Measurements from ENCODE around the gene OR7D2. TPM values are rescaled to one million over a fixed set of nuclear protein-coding genes. Genes with fewer than 3 reads are reported as not detected.

OR7D2 gene
- polyA plus RNA-seq, 1 donor from 2014 or later, result 0.09 TPM

DNA sequence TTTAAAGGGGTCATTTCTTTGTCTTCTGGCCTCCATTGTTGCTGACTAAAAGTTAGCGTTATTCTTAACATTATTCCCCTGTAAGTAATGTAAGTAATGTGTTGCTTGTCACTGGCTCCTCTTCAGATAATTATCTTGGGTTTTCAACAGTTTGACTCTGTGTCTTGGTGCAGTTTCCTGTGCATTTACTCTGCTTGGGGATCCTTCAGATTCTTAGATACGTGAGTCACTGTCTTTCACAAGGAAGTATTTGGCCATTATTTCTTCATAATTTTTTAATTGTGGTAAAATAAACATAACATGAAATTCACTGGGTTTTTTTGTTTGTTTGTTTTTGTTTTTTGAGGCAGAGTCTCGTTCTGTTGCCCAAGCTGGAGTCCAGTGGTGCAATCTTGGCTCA lies 13.5 kb upstream of the OR7D2 start:
- no peak for TF ChIP-seq POLR2AphosphoS5 (IDR thresholded peaks at IDR 0.05)
- H3K9me2 ChIP-seq (ENCODE audit: insufficient read depth, low read length), result no peaks in the 10 kb centered on the region
- no peaks in the 10 kb centered on the region for H3F3A ChIP-seq (ENCODE audit: insufficient read depth, low read length, poor library complexity, severe bottlenecking)
- H3K4me2 ChIP-seq (ENCODE audit: low read length), result no peak overlapping the region
- H3K79me2 ChIP-seq (replicated peaks; ENCODE audit: insufficient read depth, low read length), result no peaks in the 10 kb centered on the region
- no peaks in the 10 kb centered on the region for H3K27me3 ChIP-seq (ENCODE audit: insufficient read depth, low read depth, low read length)
- H3K9ac ChIP-seq (ENCODE audit: low read length), result no peak overlapping the region
- peaks cover 21% of the 10 kb centered on the region for H3K9me3 ChIP-seq (ENCODE audit: low read length)
- peaks cover 25% of the 10 kb centered on the region for H3K36me3 ChIP-seq (ENCODE audit: insufficient read depth, low read length)
- H4K20me1 ChIP-seq (ENCODE audit: insufficient read depth), result no peaks in the 10 kb centered on the region
- H3K27ac ChIP-seq (ENCODE audit: low read length), result no peak overlapping the region
- no peak overlapping the region for H2AFZ ChIP-seq (ENCODE audit: low read depth, low read length)
- H3K4me3 ChIP-seq (ENCODE audit: low read length), result no peak overlapping the region

DNA sequence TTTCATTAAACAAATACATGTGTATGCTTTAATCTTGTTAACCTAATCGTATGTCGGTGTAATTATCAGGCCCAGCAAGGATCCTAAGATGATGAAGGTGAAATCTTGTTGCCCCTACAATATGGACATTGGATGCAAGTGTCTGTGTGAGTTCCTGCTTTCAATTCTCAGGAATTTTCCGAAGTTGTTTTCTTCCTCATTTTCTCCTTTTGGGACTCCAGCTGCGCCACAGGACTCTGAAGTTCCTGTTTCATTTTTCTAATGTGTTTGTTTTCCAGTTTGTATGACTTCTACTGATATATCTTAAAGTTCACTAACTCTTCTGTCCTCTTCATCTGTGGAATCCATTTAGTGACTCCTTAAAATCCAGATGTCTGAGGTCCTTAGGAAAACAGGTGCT lies 11.9 kb upstream of the OR7D2 start:
- H3K4me3 ChIP-seq (ENCODE audit: low read length), result no peak overlapping the region
- H3K9ac ChIP-seq (ENCODE audit: low read length), result no peak overlapping the region
- no peak for TF ChIP-seq SMC3 (conservative IDR thresholded peaks at IDR 0.05; ENCODE audit: poor library complexity)
- no peak for TF ChIP-seq MXI1 (conservative IDR thresholded peaks at IDR 0.05; ENCODE audit: poor library complexity, severe bottlenecking)
- TF ChIP-seq POLR2AphosphoS5 (IDR thresholded peaks at IDR 0.05), result no peak
- no peak for TF ChIP-seq CTCF (IDR thresholded peaks at IDR 0.05; ENCODE audit: poor library complexity, severe bottlenecking)
- no peak for TF ChIP-seq RAD21 (conservative IDR thresholded peaks at IDR 0.05)
- TF ChIP-seq, protein P1, sequence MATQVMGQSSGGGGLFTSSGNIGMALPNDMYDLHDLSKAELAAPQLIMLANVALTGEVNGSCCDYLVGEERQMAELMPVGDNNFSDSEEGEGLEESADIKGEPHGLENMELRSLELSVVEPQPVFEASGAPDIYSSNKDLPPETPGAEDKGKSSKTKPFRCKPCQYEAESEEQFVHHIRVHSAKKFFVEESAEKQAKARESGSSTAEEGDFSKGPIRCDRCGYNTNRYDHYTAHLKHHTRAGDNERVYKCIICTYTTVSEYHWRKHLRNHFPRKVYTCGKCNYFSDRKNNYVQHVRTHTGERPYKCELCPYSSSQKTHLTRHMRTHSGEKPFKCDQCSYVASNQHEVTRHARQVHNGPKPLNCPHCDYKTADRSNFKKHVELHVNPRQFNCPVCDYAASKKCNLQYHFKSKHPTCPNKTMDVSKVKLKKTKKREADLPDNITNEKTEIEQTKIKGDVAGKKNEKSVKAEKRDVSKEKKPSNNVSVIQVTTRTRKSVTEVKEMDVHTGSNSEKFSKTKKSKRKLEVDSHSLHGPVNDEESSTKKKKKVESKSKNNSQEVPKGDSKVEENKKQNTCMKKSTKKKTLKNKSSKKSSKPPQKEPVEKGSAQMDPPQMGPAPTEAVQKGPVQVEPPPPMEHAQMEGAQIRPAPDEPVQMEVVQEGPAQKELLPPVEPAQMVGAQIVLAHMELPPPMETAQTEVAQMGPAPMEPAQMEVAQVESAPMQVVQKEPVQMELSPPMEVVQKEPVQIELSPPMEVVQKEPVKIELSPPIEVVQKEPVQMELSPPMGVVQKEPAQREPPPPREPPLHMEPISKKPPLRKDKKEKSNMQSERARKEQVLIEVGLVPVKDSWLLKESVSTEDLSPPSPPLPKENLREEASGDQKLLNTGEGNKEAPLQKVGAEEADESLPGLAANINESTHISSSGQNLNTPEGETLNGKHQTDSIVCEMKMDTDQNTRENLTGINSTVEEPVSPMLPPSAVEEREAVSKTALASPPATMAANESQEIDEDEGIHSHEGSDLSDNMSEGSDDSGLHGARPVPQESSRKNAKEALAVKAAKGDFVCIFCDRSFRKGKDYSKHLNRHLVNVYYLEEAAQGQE (IDR thresholded peaks at IDR 0.05; ENCODE audit: borderline replicate concordance), result no peak
- TF ChIP-seq EZH2 (IDR thresholded peaks at IDR 0.05; ENCODE audit: borderline replicate concordance, insufficient read depth, low read length, poor library complexity, severe bottlenecking), result no peak
- TF ChIP-seq TAF1 (IDR thresholded peaks at IDR 0.05; ENCODE audit: low read depth), result no peak
- TF ChIP-seq EP300 (conservative IDR thresholded peaks at IDR 0.05; ENCODE audit: poor library complexity, severe bottlenecking), result no peak
- H3K36me3 ChIP-seq (ENCODE audit: insufficient read depth, low read length), result peaks cover 10% of the 10 kb centered on the region
- H3K9me2 ChIP-seq (ENCODE audit: insufficient read depth, low read length), result no peaks in the 10 kb centered on the region
- H3K4me2 ChIP-seq (ENCODE audit: low read length), result no peak overlapping the region
- H3K27ac ChIP-seq (ENCODE audit: low read length), result no peak overlapping the region
- H3K79me2 ChIP-seq (replicated peaks; ENCODE audit: insufficient read depth, low read length), result no peaks in the 10 kb centered on the region
- no peaks in the 10 kb centered on the region for H4K20me1 ChIP-seq (ENCODE audit: insufficient read depth)
- H3K9me3 ChIP-seq (ENCODE audit: low read length), result peaks cover 5% of the 10 kb centered on the region
- no peaks in the 10 kb centered on the region for H3K27me3 ChIP-seq (ENCODE audit: insufficient read depth, low read depth, low read length)
- no peak overlapping the region for H2AFZ ChIP-seq (ENCODE audit: low read depth, low read length)
- no peaks in the 10 kb centered on the region for H3F3A ChIP-seq (ENCODE audit: insufficient read depth, low read length, poor library complexity, severe bottlenecking)

Measured in neural cell (in vitro differentiated cells).